Testis (tissue), 2 donors: ENCODE data around the gene MYO1H.

Experiments
- POLR2A ChIP-seq: fragments of 450-650 bp; IDR thresholded peaks from one replicate; pipeline ENCODE4 v1.6.1; 2017; ENCODE audit warnings: antibody characterized with exemption, mild to moderate bottlenecking, moderate library complexity
- TF ChIP-seq, protein P1 (sequence below), 3 experiments: fragments of 450-650 bp in 2 of 3; fragments of 200-600 bp in 1 of 3; sonication (generic) in 1 of 3; IDR thresholded peaks; one replicate each; pipeline ENCODE4 v1.5.1; 2016 to 2019; ENCODE audit warnings: antibody characterized with exemption in 3 of 3, mild to moderate bottlenecking in 2 of 3, moderate library complexity in 1 of 3

DNA sequence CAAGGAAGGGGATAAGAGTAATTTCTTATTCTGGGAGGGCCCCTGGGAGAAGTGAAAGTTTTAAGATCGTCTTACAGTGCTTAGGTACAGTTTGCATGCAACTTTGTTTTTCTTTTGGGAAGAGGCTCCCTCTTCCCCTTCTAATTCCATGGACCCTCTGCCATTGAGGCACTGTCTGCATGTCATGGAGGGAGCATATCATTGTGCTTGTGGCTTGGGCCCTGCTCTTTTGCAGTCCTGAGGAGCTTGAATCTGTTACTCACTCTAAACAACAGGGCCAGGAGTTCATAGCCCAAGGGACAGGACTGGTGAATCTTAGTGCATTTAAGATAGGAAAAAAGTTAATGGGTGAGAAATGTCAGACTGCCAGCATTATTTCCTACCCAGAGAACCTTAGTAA, 132.1 kb downstream of the MYO1H start:
- TF ChIP-seq, protein P1, sequence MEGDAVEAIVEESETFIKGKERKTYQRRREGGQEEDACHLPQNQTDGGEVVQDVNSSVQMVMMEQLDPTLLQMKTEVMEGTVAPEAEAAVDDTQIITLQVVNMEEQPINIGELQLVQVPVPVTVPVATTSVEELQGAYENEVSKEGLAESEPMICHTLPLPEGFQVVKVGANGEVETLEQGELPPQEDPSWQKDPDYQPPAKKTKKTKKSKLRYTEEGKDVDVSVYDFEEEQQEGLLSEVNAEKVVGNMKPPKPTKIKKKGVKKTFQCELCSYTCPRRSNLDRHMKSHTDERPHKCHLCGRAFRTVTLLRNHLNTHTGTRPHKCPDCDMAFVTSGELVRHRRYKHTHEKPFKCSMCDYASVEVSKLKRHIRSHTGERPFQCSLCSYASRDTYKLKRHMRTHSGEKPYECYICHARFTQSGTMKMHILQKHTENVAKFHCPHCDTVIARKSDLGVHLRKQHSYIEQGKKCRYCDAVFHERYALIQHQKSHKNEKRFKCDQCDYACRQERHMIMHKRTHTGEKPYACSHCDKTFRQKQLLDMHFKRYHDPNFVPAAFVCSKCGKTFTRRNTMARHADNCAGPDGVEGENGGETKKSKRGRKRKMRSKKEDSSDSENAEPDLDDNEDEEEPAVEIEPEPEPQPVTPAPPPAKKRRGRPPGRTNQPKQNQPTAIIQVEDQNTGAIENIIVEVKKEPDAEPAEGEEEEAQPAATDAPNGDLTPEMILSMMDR (IDR thresholded peaks at IDR 0.05), result no peak
- TF ChIP-seq POLR2A, result no peak
